Common myeloid progenitor, CD34-positive (primary cell): ENCODE results near the gene ILF3.
"Not testable (repeated sequence)": the region's sequence is repeated elsewhere in the genome, so short reads cannot be mapped to it uniquely, and the experiment has no call there.

Experiments used
- CTCF ChIA-PET: fragments of 350-600 bp; sonication (Branson Sonifier 250); formaldehyde crosslinking; loops from one replicate; lab custom pipeline; 2021; ENCODE audit warnings: antibody characterized with exemption; lab: Charles Lee
- POLR2A ChIA-PET: fragments of 350-600 bp; sonication (Branson Sonifier 250); formaldehyde crosslinking; loops from one replicate; lab custom pipeline; 2021; ENCODE audit warnings: antibody characterized with exemption; lab: Charles Lee
- DNase-seq, 3 donors: peaks; one replicate each; pipeline versions ENCODE4 v3.0.0 to v3.0.0-alpha.2; 2013
- H3K27ac ChIP-seq, 2 experiments: 1 replicate in 1 of 2; 2 replicates in 1 of 2; pipeline ENCODE4 v1.7.0; 2013; ENCODE audit warnings: inconsistent platforms in 2 of 2, low read length in 2 of 2, mild to moderate bottlenecking in 2 of 2, low read depth in 1 of 2, moderate library complexity in 1 of 2; ENCODE audit not compliant: severe bottlenecking in 2 of 2, insufficient read depth in 1 of 2, poor library complexity in 1 of 2
- H3K27me3 ChIP-seq, 5 experiments: replicated peaks in 2 of 5; 1 replicate in 3 of 5; 2 replicates in 2 of 5; pipeline versions ENCODE4 v1.6.1 to v1.7.0; 2013; ENCODE audit warnings: low read length in 4 of 5, mild to moderate bottlenecking in 2 of 5, moderate library complexity in 2 of 5, inconsistent platforms in 1 of 5; ENCODE audit not compliant: insufficient read depth in 5 of 5, control insufficient read depth in 4 of 5
- H3K36me3 ChIP-seq, 4 experiments: 1 replicate in 2 of 4; 2 replicates in 2 of 4; pipeline versions ENCODE4 v1.6.1 to v1.7.0; 2013; ENCODE audit warnings: low read length in 3 of 4, control low read depth in 1 of 4, mild to moderate bottlenecking in 1 of 4; ENCODE audit not compliant: control insufficient read depth in 4 of 4, insufficient read depth in 4 of 4
- H3K4me1 ChIP-seq, 4 experiments: 1 replicate in 3 of 4; 2 replicates in 1 of 4; pipeline versions ENCODE4 v1.6.1 to v1.7.1; 2013; ENCODE audit warnings: low read length in 3 of 4, mild to moderate bottlenecking in 3 of 4, control low read depth in 1 of 4, inconsistent platforms in 1 of 4, moderate library complexity in 1 of 4; ENCODE audit not compliant: control insufficient read depth in 4 of 4, insufficient read depth in 4 of 4; ENCODE audit errors: control extremely low read depth in 1 of 4
- H3K4me3 ChIP-seq, 7 experiments: 1 replicate in 4 of 7; 2 replicates in 3 of 7; pipeline versions ENCODE4 v1.5.1 to v1.7.0; 2013; ENCODE audit warnings: mild to moderate bottlenecking in 7 of 7, low read length in 6 of 7, moderate library complexity in 6 of 7, inconsistent platforms in 2 of 7, low read depth in 2 of 7, control low read depth in 1 of 7; ENCODE audit not compliant: insufficient read depth in 4 of 7, control insufficient read depth in 1 of 7; ENCODE audit errors: extremely low read depth in 1 of 7
- H3K9me3 ChIP-seq, 5 experiments: 1 replicate in 4 of 5; 2 replicates in 1 of 5; pipeline versions ENCODE4 v1.6.1 to v1.7.1; 2013; ENCODE audit warnings: low read length in 4 of 5, mild to moderate bottlenecking in 2 of 5, inconsistent platforms in 1 of 5, low read depth in 1 of 5, moderate library complexity in 1 of 5; ENCODE audit not compliant: control insufficient read depth in 4 of 5, insufficient read depth in 2 of 5; ENCODE audit errors: control extremely low read depth in 1 of 5
- WGBS: methylation state at CpG from one replicate; pipeline ENCODE4 v1.1.5; 2013; ENCODE audit not compliant: insufficient coverage; 5-methylcytosine and 5-hydroxymethylcytosine counted together

ILF3 gene

GRCh38 chr19:10662384-10663251 lies 8.5 kb downstream of the ILF3 start:
- WGBS: 91% methylated on average over 13 of the region's 14 CpGs
- DNase-seq: no peak
- H3K27ac ChIP-seq: peak overlapping the region in 1 of 2 experiments; percentile 25
- ChIA-PET POLR2A (interaction anchor here (1.2 kb wide), 1 partner anchor 11 kb away, joined by 3 read pairs; no protein-coding TSS in a partner anchor), CTCF (interaction anchor here (1.1 to 1.3 kb wide), 2 partner anchors 12 to 120 kb away, joined by 3 read pairs; no protein-coding TSS in a partner anchor)
- H3K4me3 ChIP-seq: no peak overlapping the region
- H3K36me3 ChIP-seq: peaks cover 0 to 51% (median 21%) of the 10 kb centered on the region in 4 experiments
- no peaks in the 10 kb centered on the region for H3K27me3 ChIP-seq
- H3K9me3 ChIP-seq: no peaks in the 10 kb centered on the region
- peaks cover 0 to 5% (median 1%) of the 10 kb centered on the region in 4 experiments for H3K4me1 ChIP-seq

GRCh38 chr19:10663252-10663563 lies 9.1 kb downstream of the ILF3 start:
- H3K4me3 ChIP-seq, DNase-seq, H3K27ac ChIP-seq, CTCF ChIA-PET, H3K27me3 ChIP-seq, H3K9me3 ChIP-seq: not testable (repeated sequence)
- POLR2A ChIA-PET: interaction anchor here (1.2 kb wide), 1 partner anchor 10 kb away, joined by 3 read pairs; no protein-coding TSS in a partner anchor
- 94% methylated on average over 6 of the region's 16 CpGs for WGBS
- Histone ChIP-seq H3K4me1 (peaks cover 0 to 11% (median 4%) of the 10 kb centered on the region in 4 experiments), H3K36me3 (peaks cover 0 to 51% (median 25%) of the 10 kb centered on the region in 4 experiments)

- ChIA-PET CTCF (interaction anchor here (0.9 kb wide), 1 partner anchor 33 kb away, joined by 3 read pairs; the partner anchor contains the start of gene QTRT1), POLR2A (interaction anchor here (1.0 kb wide), 1 partner anchor 19 kb away, joined by 3 read pairs; no protein-coding TSS in a partner anchor)
- H3K4me1 ChIP-seq: peaks cover 0 to 7% (median 3%) of the 10 kb centered on the region in 4 experiments
- WGBS: 51% methylated on average over 6 of the region's 6 CpGs
- H3K36me3 ChIP-seq: peaks cover 4 to 56% (median 29%) of the 10 kb centered on the region in 4 experiments
- no peak for DNase-seq
- no peak overlapping the region for H3K27ac ChIP-seq
- H3K27me3 ChIP-seq: no peaks in the 10 kb centered on the region
- H3K9me3 ChIP-seq: no peaks in the 10 kb centered on the region
- H3K4me3 ChIP-seq: peak overlapping the region in 1 of 7 experiments; percentile 35
Observed at GRCh38 chr19:10667867-10668266, 13.7 kb downstream of the ILF3 start.

- WGBS: 90% methylated on average over 5 of the region's 6 CpGs
- POLR2A ChIA-PET: no interaction called here
- no peak overlapping the region for H3K27ac ChIP-seq
Observed at GRCh38 chr19:10669246-10669645, 15.1 kb downstream of the ILF3 start.

GRCh38 chr19:10670182-10670581 lies 16.0 kb downstream of the ILF3 start:
- ChIA-PET POLR2A (no interaction called here), CTCF (interaction anchor here (0.9 to 2.7 kb wide), 7 partner anchors 15 to 89 kb away, joined by 3 to 7 read pairs (median 3); partner anchors contain the start of gene QTRT1)
- H3K27me3 ChIP-seq: no peaks in the 10 kb centered on the region
- no peak for DNase-seq
- H3K4me1 ChIP-seq: peaks cover 0 to 7% (median 3%) of the 10 kb centered on the region in 4 experiments
- H3K36me3 ChIP-seq: peaks cover 15 to 70% (median 40%) of the 10 kb centered on the region in 4 experiments
- H3K4me3 ChIP-seq: no peak overlapping the region
- WGBS: no CpG with 5 or more reads among the region's 1 CpG
- H3K27ac ChIP-seq: no peak overlapping the region
- H3K9me3 ChIP-seq: no peaks in the 10 kb centered on the region

More at GRCh38 chr19:10669246-10669645, 15.1 kb downstream of the ILF3 start:
- Histone ChIP-seq H3K4me1 (peaks cover 0 to 7% (median 3%) of the 10 kb centered on the region in 4 experiments), H3K36me3 (peaks cover 15 to 62% (median 37%) of the 10 kb centered on the region in 4 experiments), H3K27me3 (no peaks in the 10 kb centered on the region), H3K4me3 (no peak overlapping the region), H3K9me3 (no peaks in the 10 kb centered on the region)
- DNase-seq: no peak
- CTCF ChIA-PET: interaction anchor here (1.2 to 2.7 kb wide), 3 partner anchors 20 to 88 kb away, joined by 3 to 7 read pairs (median 3); no protein-coding TSS in a partner anchor

- peaks cover 18 to 76% (median 44%) of the 10 kb centered on the region in 4 experiments for H3K36me3 ChIP-seq
- ChIA-PET CTCF (interaction anchor here (0.8 to 2.7 kb wide), 11 partner anchors 12 to 175 kb away, joined by 3 to 7 read pairs (median 4); partner anchors contain the start of genes DNM2 and QTRT1), POLR2A (no interaction called here)
- no peak overlapping the region for H3K4me3 ChIP-seq
- no peak overlapping the region for H3K27ac ChIP-seq
- peaks cover 0 to 7% (median 3%) of the 10 kb centered on the region in 4 experiments for H3K4me1 ChIP-seq
- H3K9me3 ChIP-seq: no peaks in the 10 kb centered on the region
- WGBS: 94% methylated on average over 20 of the region's 24 CpGs
- no peak for DNase-seq
- H3K27me3 ChIP-seq: no peaks in the 10 kb centered on the region
Observed at GRCh38 chr19:10670876-10671804, 17.0 kb downstream of the ILF3 start.
